Glomerular visceral epithelial cell (primary cell): Measurements from ENCODE around the gene KRTAP5-3.

ENCODE experiments used
- DNase-seq: peaks from one replicate; pipeline ENCODE4 v3.0.0-alpha.2; 2016; ENCODE audit errors: extremely low spot score

The KRTAP5-3 gene

DNA sequence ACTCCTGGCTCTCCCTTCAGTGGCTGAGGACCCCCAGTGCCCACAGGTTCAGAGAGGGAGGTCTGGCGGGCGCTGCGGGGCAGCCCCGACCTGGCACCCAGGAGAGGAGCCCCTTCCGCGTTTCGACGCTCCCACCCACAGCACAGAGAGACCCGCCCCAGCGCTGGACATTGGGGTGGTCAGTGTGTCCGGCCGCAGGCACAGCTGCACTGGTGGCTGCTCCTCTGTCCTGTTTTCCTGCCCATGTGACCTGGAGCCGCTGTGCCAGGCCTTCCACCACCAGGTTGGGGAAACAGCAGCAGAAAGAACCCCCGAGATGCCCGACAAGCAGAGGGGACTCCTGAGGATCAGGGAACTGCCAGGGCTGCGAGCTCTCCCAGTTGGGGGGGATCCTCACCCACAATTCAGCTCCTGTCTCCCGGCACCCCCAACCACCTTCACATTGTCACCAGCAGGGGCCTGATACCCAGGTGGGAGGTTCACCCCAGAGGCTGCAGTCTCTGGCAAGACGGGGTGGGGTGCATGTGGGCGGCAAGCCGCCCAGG lies 35.0 kb upstream of the KRTAP5-3 start:
- no peak for DNase-seq

GRCh38 chr11:1642288-1643145 lies 34.3 kb upstream of the KRTAP5-3 start:
- DNase-seq, result no peak

DNA sequence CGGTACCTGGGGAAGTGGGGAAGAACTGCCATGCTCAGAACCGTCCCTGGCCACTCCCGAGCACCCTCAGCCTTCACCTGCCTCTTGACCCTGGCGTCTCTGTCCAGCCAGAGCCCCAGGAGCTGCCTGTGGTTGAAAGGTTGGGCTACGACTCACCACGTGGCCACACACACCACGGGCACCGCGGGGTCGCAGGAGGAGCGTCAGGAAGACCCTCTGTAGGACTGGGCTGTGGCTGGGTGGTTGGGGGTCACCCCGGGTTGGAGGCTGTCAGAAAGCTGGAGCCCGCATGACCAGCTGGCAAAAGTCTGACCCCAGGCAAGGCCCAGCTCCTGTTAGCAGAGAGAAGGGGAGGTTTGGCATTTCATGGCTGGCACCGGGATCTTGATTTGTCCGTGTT lies 32.8 kb upstream of the KRTAP5-3 start:
- DNase-seq, result no peak

GRCh38 chr11:1640076-1640946 lies 32.0 kb upstream of the KRTAP5-3 start:
- peak; percentile 18 for DNase-seq

GRCh38 chr11:1639666-1640065 lies 31.4 kb upstream of the KRTAP5-3 start:
- DNase-seq, result no peak

DNA sequence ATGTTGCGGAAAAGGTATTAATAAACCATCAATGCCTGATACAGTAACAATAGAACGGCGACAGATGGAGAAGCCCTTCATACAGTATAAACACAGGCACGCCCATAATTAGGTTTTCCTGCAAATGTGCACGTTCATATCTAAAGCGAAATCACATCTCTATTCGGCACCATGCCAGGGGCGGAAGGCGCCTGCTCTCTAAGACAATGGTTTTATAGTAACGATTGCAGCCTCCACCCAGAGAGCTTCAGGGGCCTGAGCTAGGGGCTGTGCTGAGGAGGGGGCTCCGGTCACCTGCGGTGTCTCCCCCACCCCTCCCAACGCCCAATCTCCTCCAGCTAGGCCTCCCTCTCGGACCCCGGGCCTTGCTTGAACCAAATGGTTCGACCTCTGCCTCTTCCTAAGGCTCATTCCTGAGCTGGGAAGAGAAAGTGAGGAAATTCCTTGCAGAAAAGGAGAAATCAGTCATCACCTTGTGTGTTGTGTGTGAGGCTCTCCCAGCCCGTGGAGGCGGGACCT lies 30.9 kb upstream of the KRTAP5-3 start:
- no peak for DNase-seq

DNA sequence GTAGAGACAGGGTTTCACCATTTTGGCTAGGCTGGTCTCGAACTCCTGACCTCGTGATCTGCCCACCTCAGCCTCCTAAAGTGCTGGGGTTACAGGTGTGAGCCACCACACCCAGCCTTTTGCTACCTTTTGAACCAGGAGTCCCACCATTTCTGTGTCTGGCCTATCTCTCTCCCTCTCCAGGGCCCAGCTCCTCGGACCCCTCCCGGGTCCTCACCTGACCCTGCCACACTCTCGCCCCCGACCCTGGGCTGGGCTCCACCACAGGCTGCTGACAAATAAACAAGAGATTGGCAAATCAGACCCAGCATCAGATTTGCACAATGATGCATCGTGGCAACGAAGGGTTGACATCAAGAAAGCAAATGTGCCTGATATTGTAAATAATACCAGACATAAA lies 30.1 kb upstream of the KRTAP5-3 start:
- no peak for DNase-seq

- no peak for DNase-seq
These were observed 29.4 kb upstream of the KRTAP5-3 start for GRCh38 chr11:1637628-1638027.

GRCh38 chr11:1636291-1636950 lies 28.2 kb upstream of the KRTAP5-3 start:
- no peak for DNase-seq

DNA sequence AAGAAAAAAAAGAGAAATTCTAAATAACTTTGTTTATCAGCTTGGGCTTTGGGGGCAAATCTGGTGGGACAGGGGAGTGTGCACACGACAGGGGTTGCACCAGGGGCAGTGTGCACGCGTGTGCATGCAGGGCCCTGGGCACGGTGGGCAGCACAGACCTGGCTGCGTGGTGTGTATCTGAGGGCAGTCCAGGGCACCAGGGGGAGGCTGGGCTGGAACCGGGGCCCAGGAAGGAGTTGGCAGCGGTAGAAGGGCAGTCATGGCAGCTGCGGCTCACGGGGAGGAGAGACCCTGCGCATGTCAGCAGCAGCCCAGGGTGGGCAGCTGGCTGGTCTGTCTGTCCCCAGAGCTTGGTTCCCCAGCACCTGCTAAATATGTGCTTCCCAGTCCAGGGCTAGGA lies 25.6 kb upstream of the KRTAP5-3 start:
- no peak for DNase-seq

- no peak for DNase-seq
These were observed 23.9 kb upstream of the KRTAP5-3 start for GRCh38 chr11:1632053-1632714.

DNA sequence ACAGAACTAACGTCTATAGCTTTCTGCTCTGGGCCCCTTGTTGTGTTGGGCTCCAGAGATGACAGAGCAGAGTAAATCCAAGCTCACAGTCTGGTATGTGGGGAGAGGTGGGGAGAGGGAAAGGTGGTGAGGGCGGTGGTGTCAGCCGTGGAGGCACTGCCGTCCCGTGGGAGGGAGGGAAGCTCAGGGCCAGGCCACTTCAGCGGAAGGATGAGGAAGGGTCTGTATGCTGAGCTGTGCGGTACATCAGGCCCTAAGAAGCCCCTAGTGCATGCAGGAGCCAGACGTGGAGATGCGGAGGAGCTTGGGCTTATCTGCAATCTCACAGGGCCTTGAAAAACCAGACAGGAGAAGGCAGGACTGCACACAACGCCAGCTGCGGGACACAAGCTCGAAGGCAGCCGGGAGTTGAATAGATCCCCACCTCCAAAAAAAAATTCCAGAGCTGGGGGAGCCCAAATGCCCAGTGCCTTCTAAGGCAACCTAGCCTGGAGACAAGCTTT lies 22.9 kb upstream of the KRTAP5-3 start:
- no peak for DNase-seq

DNA sequence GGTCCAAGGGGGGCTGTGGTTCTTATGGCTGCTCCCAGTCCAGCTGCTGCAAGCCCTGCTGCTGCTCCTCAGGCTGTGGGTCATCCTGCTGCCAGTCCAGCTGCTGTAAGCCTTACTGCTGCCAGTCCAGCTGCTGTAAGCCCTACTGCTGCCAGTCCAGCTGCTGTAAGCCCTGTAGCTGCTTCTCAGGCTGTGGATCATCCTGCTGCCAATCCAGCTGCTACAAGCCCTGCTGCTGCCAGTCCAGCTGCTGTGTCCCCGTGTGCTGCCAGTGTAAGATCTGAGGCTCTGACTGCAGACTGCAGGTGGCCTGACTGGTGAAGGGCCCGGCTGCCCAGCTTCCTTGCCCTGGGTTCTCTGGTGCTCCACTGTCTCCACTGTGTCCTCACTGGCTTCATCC lies 22.0 kb upstream of the KRTAP5-3 start:
- DNase-seq, result no peak

DNA sequence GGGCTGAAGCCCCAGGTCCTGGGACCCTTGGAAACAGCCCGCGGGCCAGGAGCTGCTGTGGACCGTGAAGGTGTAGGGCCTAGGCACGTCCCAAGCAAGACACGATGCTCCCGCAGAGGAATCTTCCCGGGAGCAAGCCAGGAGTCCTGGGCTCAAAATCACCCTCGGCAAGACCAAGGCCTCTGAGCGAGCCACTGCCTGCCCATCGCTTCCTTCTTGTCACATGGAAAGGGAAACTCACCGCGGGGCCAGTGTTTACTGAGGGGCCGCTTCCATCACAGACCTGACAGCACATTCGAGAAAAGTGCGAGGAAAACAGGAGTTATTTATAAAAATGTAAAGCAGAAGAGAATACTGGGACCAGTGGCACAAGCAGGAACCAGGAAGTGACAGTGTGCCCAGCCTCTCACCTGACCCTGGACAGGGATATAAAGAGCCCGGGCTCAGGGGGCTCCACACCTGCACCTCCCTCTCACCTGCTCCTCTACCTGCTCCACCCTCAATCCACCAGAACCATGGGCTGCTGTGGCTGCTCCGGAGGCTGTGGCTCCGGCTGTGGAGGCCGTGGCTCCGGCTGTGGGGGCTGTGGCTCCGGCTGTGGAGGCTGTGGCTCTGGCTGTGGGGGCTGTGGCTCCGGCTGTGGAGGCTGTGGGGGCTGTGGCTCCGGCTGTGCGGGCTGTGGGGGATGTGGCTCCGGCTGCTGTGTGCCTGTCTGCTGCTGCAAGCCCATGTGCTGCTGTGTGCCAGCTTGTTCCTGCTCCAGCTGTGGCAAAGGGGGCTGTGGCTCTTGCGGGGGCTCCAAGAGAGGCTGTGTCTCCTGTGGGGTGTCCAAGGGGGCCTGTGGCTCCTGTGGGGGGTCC lies 21.3 kb upstream of the KRTAP5-3 start, which contains the start of gene KRTAP5-5:
Gene KRTAP5-5 (plus strand): TSS at position 450 of the 860 bp plus-strand sequence. CDS start 66 bp downstream, at position 516.
- no peak for DNase-seq

DNA sequence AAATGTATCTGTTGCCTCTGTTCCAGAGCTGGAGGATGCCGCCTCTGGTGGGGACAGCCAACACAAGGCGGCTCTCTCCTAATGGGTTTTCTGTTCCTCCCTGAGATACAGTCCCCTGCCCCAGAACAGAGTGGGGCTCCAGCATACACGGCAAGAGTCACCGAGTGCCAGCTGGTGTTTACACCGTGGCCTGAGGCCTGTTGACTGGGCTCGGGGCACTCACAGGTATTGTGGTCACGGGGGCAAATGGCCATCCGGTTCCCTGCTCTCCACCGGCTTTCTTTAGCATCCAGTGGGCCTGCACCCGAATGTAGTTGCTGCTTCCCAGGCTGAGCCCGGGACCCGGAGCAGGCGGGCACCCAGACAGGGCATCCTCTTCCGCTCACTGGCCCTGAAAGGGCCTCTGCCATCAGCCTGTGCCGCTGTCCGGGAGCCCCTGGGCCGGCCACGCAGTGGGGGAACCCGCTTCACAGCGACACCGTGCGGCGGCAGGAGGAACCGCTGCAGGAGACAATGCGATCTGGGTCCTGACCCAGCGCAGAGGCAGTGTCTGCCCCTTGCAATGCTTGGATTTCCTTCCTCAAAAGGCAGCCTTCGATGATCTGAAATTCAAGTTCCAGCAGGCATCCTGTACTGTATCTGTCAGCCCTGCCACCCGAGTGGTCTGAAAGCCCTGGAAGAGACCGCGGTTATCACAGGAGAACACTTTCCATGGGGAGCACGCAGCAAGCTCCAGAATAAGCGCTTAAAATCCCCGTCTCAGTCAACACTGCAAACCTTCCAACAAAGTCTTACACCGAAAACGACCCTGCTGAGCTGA lies 20.5 kb upstream of the KRTAP5-3 start:
- peak; percentile 45 for DNase-seq

DNA sequence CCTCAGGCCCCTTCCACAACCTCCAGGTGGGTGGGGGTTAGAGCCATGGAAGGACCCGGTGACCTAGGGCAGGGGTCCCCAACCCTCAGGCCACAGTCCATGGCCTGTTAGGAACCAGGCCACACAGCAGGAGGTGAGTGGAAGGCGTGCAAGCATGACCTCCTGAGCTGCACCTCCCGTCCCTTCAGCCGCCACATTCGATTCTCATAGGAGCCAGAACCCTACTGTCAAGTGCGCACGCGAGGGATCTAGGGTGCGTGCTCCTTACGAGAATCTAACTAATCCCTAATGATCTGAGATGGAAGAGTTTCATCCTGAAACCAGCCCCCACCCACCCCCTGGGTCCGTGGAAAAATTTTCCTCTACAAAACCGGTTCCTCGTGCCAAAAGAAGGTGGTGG lies 17.3 kb upstream of the KRTAP5-3 start:
- DNase-seq, result no peak

DNA sequence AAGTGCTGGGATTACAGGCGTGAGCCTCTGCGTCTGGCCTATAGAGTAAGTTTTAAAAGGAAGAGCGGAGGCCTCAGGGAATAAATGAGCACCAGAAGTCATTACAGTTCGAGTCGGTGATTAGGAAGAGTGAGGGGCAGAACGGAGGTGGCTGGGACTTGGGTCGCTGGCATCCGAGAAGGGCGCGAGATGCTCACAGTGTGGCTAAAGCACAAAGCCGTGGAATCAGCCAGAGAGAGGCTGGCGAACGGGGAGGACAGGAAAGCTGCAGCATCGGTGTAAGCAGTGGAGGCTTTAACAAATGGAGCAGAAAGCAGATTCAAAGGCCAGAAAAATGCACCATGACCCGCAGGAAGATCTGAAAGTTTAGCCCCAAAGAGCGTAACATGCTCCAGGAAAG lies 16.4 kb upstream of the KRTAP5-3 start:
- no peak for DNase-seq

GRCh38 chr11:1623716-1624115 lies 15.5 kb upstream of the KRTAP5-3 start:
- DNase-seq, result no peak

DNA sequence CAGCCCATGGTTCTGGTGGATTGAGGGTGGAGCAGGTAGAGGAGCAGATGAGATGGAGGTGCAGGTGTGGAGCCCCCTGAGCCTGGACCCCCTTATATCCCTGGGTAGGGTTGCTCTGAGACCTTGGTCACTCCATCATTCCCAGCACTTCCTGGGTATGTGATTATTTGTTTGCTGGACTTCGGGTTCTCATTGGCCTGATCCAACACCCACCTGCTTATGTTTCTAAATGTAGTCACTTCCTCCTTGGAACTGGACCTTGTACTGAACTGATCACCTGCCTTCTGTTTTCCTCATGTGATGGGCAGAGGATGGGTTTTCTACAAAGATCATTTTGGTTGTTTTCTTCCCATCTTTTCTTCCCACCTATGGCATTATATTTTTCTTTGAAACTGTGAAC lies 13.8 kb upstream of the KRTAP5-3 start, which contains the start of gene KRTAP5-4:
Gene KRTAP5-4 (minus strand): TSS at position 53 of the 400 bp plus-strand sequence. CDS start 45 bp downstream, at position 8.
- DNase-seq, result no peak
